DND-41 (cell line): ENCODE data around the gene MRPL45.

ENCODE experiments used
- CTCF ChIP-seq: IDR thresholded peaks from 2 replicates; pipeline ENCODE4 v1.5.1; 2012; ENCODE audit warnings: borderline replicate concordance, low read length, moderate library complexity, mild to moderate bottlenecking; ENCODE audit not compliant: poor library complexity, severe bottlenecking; ENCODE audit errors: extremely low read depth
- EZH2 ChIP-seq: IDR thresholded peaks from 3 replicates; pipeline ENCODE4 v1.6.1; 2012; ENCODE audit warnings: borderline replicate concordance, low read depth, mild to moderate bottlenecking, moderate library complexity, low read length, inconsistent platforms; ENCODE audit not compliant: severe bottlenecking

DNA sequence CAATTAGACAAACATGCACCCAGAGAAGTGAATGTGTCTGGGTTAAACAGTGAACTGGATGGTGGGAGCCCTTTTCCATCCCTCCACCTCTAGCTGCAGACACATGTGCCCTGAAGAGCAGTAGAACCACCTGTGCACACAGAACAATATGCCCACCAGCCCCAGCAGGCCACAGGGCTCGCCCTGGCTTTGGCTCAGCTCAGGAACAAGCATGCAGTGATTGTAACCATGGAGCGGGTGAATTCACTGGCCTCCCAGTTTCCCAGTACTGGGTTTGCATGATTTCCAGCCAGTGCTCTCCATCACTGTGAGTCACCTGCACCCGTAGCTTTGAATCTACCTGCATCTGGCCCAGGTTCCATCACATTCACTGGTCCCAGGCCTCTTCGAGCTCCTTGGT is 41.6 kb downstream of the MRPL45 start:
- TF ChIP-seq CTCF (no peak), EZH2 (no peak)
